GM12878 (cell line): ENCODE measurements around the gene OR4M2. TPM values are rescaled to one million over a fixed set of nuclear protein-coding genes. Genes with fewer than 3 reads are reported as not detected.

Source experiments
- polyA plus RNA-seq, 11 experiments: library from polyadenylated mRNA; depleted of rRNA in 4 of 11; unstranded in 6 of 11; stranded (reverse) in 5 of 11; fragments of >200 nt; fragmentation: Nextera tagmentation in 4 of 11; fragmentation: Illumina TruSeq in 1 of 11; extraction: Ambion mirVana in 4 of 11; extraction: Trizol in 1 of 11; gene quantifications; 1 replicate in 1 of 11; 2 replicates in 10 of 11; pipeline versions ENCODE4 v1.2.1 to v1.2.3, GENCODE V29; 2011 to 2016; ENCODE audit warnings: inconsistent platforms in 2 of 11, missing spikeins in 2 of 11, low read depth in 1 of 11
- total RNA-seq, 4 experiments: library from RNA; depleted of rRNA in 3 of 4; stranded (reverse); fragments of >200 nt in 3 of 4; fragmentation: Illumina TruSeq in 1 of 4; extraction: Trizol in 1 of 4; gene quantifications; 2 replicates each; pipeline versions ENCODE4 v1.2.1 to v1.2.3, GENCODE V29; 2013 to 2021

Gene OR4M2
- total and polyA plus RNA-seq, 10 of the 15 experiments (the other 5 are each of a cell fraction or from before 2014, with no cell fraction given): not detected

Other genes starting within 250 kb of the OR4M2 start
- not detected in 2 replicates for gene POTEB, start 202.8 kb upstream of the OR4M2 start, total RNA-seq (2014; rRNA removed)
- not detected in 2 replicates for gene POTEB, start 202.8 kb upstream of the OR4M2 start, total RNA-seq (2014; rRNA removed; fragmentation: Illumina TruSeq; extraction: Trizol)
- gene POTEB, start 202.8 kb upstream of the OR4M2 start, total RNA-seq (2021): not detected in 2 replicates
- not detected in 2 replicates for gene POTEB, start 202.8 kb upstream of the OR4M2 start, polyA plus RNA-seq (2011; rRNA removed)
- gene POTEB, start 202.8 kb upstream of the OR4M2 start, polyA plus RNA-seq (2014; fragmentation: Illumina TruSeq; extraction: Trizol): not detected in 2 replicates
- not detected for gene POTEB, start 202.8 kb upstream of the OR4M2 start, polyA plus RNA-seq (2014; fragmentation: Nextera tagmentation; extraction: Ambion mirVana)
- not detected in 2 replicates for gene POTEB, start 202.8 kb upstream of the OR4M2 start, polyA plus RNA-seq (2014; rRNA removed)
- not detected for gene POTEB, start 202.8 kb upstream of the OR4M2 start, polyA plus RNA-seq (2016; fragmentation: Nextera tagmentation; extraction: Ambion mirVana)